Femur (tissue), 1 donor: ENCODE measurements around the gene L3HYPDH.

Experiments used
- DNase-seq: peaks from one replicate; pipeline ENCODE4 v3.0.0-alpha.2; 2017

The L3HYPDH gene

DNA sequence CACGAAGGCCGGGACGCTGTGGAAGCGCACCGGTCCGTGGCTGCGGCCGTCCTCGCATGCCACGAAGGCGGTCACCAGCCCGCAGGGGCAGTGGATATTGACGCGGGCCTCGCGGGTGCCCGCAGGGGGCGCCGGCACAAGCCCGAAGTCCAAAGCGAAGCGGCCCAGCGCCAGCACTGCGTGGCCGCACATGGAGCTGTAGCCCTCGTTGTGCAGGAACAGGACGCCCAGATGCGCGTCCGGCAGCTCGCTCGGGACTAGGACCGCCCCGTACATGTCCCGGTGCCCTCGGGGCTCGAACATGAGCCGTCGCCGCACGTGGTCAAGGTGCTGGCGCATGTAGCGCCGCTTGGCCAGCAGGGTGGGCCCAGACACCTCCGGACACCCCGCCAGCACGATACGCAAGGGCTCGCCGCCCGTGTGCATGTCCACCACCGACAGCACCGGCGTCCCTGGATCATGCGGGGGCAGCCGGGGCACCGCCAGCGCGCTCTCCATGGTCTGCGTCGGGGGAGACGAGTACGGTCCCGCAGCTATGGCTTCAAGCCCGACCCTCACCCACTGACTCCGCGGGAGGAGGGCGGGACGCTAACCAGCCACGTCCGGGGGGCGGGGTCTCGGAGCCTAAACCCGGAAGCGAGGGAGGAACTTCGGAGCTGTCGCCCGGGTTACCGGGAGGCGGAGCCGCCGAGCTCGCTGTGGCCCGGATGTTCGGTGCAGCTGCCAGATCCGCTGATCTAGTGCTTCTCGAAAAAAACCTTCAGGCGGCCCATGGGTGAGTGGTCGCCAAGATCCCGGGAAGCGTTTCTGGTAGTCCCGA lies at the start of gene L3HYPDH, which contains the start of gene JKAMP:
Gene L3HYPDH (minus strand): TSS at position 590 of the 820 bp plus-strand sequence. CDS start 92 bp downstream, at position 498.
Gene JKAMP (plus strand): TSS at position 699 of the 820 bp plus-strand sequence. CDS start 73 bp downstream, at position 772.
- peak; percentile 99 for DNase-seq

DNA sequence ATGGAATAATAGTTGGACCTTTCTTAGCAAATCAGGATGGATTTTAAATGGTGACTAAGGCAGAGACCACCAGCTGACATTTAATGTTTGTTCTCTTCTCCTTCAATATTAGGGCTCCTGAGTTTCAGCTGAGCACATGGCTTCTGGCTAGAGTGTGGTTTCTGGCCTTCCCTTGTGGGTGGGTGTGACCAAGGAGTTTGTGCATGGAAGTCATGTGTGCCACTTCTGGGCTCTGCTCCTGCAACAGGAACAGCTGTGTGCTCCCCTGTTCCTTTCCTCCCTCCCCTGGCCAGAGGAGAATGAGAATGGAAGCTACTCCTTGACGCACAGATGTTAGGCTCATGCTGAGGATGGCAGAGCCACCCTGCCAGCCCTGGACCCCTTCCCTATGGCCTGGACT lies 48.2 kb upstream of the L3HYPDH start:
- no peak for DNase-seq

DNA sequence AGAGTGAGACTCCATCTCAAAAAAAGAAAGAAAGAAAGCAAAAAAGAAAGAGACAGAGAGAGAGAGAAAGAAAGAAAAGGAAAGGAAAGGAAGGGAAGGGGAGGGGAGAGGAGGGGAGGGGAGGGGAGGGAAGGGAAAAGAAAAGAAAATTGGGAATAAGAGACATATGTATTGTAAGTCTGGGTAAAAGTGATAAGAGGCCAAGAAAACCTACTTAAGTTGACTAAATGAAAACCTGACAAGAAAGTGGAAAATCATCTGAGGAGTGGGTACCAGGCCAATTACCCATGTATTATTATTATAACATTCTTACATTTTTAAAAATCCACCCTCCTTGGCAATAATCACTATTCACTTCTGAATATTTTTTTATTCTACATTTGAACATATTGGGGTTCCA lies 46.1 kb upstream of the L3HYPDH start:
- DNase-seq, result no peak

DNA sequence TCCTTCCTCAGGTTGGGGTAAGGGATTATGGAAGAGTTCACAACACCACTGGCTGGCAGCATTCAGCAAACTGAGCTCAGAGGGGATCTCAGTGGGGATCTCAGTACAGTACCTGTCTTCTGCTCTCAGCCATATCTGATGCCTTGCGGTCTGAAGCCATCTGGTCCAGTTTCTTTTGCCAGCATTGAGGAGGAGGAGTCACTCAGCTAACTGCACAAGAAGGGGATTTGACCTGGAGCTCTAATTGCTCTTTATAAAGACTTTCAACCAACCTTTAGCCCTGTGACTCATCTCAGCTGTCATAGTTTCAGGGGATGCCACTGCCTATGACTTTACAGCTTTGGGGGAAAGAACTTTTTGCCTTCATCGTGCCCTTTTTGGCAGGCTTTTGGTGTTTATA lies 45.0 kb upstream of the L3HYPDH start:
- no peak for DNase-seq

DNA sequence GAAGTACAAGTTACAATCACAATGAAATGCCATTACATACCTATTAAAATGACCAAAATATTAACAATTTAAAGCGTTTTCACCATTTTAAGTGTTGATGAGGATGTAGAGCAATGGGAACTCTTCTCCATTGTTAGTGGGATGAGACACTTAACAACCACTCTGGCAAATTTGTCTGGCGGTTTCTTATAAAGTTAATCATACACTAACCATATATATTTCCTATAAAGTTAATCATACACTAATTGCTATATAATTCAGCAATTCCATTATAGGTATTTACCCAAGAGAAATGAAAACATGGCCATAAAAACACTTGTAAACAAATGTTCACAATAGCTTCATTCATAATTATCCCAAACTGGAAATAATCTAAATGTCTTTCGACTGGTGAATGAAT lies 36.0 kb upstream of the L3HYPDH start:
- no peak for DNase-seq

DNA sequence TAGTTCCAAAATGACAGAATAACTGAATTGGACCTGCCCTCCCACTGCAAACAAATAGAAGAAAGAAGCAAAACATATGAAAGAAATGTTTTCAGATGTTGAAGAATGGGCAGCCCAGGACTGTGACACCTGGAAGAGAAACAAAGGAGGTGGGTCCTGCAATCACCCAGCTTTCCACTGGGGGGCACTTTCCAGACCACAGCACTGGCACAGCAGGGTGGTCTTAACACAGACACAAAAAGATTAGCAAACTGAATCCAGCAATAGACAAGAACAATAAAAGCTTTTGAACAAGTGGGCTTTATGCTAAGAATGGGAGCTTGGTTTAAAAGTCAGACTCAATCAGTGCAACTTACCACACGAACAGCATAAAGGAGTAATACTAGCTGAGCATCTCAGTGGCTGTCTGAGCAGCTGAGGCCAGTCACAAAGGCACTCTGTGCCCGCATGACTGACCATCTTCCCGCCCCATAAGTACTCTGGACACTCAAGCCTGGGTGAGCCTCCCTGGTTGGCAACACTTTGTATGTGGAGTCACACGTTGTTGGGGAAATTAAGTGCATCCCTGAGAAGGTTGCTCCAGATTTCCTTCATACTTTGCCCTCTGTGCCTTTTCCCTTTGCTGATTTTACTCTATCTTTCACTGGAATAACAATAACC lies 27.8 kb upstream of the L3HYPDH start:
- no peak for DNase-seq

DNA sequence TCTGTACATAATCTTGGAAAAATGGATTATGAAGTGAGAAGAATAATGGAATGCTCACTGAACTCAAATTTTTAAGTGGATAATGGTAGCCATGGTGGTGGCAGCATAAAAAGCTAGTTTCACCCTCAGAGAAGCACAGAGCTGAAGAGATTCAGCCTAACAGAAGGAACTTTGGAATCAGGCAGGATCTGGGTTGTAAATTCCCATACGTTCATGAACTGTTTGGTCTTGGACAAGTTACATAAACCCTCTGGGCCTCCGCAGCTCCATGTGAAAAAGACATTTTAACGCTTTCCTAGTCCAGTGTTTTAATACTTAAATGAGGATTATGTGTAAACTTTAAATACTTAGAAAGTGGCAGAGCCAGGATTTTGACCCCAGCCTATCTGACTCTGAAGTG lies 26.8 kb upstream of the L3HYPDH start:
- no peak for DNase-seq

DNA sequence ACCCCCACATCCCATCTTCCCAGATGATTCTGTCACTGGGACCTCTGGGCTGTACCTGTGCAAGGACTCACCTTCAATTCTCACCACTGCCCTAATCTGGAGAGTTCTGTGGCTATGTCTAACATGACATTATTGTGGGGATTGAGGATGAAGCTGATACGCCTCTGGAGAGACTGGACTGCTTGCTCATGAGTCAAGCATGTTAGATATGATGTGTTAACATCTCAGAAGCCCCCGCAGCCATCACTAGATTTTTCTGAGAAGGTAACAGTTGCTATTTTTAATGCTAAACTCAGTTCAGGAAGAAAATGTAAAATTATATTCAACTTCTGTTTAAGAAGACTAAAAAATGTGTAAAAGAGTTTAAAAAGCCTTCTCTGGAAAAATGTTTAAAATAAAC lies 25.8 kb upstream of the L3HYPDH start:
- no peak for DNase-seq

DNA sequence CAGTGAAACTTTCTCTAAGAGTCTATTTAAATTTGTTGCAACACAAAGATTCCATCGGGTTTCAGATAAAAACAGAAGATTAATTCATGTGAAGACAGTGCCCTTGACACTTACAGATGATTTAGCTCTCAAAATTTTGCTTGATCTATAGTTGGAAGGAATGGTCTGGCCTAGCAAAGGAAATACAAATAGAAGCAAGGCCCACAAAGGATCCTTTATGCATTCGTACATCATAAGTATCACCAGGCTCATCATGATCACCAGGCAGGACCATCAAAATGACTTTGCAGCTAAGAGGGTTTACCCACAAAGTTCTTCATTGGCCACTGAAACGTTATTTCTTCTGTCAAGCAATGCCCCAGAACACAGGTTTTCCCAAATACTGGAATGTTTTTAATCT lies 24.9 kb upstream of the L3HYPDH start:
- no peak for DNase-seq

DNA sequence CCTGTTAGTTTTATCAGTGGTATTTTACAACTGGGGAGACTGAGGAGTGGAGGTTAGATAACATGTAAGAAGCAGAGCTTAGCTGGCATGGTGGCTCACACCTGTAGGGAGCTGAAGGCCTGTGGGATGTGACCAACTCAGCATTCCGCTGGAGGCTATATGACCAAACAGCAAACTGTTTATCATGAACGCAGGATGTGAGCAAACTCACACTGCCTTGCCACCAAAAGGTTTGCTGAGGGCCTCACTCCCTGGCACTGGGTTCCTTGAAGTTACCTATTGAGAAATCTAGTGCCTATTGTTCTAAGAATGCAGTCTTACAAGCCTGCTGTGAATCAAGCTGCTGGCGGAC lies 23.5 kb upstream of the L3HYPDH start:
- DNase-seq, result no peak

DNA sequence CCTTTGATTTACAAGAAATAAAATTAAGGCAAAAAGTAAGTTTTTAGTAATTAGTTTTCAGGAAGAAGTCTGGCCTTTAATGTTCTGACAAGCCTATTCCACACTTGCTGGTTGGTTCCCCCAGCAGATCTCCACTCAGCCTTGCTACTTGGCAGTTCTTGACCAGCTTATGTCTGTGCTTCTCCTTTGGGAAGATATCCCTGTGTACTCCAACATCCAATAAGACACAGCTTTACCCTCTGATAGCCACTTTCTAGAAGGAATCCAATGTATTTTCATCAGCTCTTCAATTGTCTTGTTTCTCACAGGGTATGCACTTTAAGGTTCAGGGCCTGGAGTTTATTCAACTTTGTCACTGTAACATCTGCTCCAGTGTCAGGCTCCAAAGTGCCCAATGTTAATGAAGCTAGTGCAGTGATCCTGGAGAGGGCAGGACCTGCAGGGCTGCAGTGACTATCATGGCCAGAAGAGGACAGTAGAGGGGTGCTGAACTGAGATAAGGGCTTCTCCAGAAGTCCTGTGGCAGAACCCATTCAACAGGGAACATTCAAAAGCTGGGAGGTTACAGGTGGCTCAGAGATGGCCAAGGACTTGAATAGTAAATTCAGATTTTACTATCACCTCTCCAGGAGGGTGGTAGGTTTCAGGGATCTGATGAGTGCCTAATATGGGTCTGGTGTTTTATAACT lies 23.0 kb upstream of the L3HYPDH start:
- DNase-seq, result peak; percentile 44

DNA sequence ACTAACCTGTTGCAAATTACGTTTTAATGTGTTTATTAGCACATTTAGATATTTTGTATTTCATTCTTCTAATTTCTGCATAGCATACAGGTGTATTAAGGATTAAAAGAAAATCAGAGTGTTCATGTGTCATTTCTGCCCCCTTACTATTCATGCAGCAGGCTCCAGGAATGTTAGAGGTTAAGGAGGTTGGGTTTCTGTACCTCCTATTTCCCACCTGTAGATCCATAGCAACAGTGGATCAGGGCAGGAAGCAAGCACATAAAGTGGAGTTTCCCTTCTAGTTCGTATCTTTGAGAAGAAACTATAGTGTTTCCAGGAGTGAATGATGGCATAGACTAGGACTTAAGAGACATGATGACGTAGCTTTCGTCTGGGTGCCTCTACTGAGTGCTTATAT lies 19.0 kb upstream of the L3HYPDH start:
- DNase-seq, result no peak

DNA sequence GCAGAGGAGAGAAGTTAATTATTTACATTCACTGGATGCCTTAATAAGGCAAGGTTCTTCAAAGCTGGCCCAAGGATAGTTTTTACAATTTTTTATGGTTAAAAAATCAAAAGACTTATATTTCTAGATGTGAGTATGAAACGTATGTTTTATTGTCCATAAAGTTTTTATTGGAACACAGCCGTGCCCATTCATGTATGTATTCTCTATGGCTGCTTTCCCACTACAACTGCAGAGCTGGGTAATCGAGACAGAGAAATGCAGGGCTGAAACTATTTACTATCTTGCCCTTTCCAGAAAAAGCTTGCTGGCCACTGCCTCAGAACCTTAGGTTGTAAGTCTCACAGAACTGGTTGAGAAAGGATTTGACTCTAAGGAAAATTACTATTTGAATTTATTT lies 16.5 kb upstream of the L3HYPDH start:
- no peak for DNase-seq

DNA sequence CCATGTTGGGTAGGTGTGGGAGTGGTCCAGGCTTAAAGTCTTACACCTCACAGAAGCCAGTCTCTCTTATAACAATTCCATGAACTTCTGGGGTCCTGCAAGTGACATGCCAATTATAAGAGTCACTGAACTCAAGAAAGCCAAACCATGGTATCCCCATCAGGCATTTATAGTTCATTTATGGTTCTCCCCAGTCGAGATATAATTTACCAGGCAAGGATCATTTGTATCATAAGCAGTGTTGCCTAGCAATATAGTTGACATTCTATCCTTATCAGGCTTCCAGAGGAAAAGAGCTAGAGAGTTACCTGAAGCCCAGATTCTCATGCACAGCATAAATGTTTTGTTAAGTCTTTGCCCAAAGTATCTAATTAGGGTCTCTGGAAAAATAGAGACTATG lies 8.2 kb upstream of the L3HYPDH start:
- no peak for DNase-seq

DNA sequence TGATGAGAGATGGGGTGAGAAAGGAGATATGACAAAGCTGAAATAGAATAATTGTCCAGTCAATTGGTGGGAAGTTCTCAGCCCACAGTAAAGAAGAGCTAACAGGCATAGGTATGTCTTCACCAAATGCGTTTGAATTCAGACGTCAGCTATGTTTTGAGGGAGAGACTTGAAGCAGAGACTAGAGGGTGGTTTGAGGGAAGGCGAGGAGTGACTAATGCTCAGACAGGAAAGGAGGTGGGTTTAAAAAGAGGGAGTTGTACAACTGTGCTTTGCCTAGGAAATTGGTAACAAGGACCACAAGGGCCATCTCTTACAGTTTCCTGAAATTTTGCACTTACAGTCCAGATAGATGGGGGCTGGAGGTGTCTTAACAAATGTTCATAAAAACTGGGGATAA lies 6.5 kb upstream of the L3HYPDH start:
- no peak for DNase-seq

DNA sequence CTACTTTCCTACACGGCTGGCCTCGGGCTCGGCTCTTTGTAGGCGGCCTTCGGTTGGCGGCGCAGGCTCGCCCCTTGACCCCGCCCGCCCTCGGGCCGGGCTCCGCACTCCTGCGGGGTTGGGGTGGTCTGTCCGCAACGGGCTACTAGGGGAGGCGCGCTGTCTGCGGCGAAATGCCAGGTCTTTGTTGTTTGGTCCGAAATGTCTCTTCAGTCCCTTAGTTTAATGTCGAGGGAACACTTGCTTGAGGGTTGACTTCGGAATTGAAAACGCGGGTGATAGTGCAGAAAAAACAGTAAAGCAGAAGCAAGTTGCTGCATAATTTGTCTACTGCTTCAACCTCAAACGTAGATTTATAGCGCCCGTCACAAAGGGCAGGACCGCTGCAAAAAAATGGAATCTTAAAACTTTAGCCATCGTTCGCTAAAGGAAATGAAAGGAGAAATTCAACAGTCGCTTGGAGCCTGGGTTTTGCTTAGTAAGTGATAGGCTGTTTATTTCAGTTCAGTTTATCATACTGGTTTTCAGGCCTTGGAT lies 499 bp upstream of the L3HYPDH start:
- DNase-seq, result no peak

DNA sequence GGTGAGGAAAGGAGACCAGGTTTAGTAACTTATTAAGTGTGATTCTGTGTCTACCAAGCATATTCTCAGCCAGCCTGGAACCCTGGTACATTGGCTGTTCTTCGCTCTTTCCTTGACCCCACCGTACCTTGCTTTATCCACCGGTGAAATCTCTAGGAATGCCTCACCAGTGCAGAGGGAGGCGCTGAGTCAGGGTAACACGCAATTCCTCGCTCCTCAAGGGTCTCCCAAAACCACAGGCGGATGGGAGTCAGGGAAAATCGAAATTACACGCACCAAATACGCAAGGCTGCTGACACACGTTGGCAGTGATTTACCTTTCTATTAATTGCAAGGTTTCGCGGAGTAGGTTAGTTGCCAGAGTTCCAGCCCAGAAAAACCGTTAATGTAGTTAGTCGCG lies 845 bp downstream of the L3HYPDH start:
- DNase-seq, result peak; percentile 36

DNA sequence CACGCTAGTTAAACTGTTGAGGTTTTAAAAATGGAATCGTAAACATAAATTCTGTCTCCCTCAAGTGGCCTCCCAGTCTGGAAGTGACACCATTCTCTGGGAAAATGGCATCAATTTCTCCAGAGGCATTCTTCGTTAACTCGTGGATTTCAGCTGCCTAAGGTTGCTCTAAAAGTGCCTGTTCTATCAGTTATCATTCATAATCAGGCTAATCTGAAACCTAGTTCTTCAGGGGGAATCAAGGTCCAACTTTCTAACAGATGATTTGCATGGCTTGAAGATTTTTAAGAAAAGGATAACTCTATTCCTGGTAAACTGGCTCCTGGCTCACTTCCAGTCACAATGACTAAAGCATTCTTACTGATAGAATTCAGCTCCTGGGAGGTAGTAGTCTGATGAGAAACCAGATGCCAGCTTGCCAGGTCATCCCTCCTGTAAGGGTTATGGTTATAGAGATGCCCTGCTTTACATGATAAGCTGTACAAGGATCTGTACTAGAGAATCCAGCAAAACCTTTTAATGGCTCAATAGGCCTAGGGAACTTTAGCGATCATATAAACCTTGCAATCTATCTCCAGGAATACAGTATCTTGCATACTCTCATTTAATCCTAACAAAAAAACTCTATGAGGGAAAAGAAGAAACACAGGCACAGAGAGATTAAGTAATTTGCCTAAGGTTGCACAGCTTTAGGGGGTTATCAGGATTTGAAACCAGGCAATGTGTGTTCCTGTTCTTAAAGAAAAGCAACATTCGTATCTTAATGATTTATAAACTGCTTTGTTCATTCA lies 1.5 kb downstream of the L3HYPDH start:
- no peak for DNase-seq

DNA sequence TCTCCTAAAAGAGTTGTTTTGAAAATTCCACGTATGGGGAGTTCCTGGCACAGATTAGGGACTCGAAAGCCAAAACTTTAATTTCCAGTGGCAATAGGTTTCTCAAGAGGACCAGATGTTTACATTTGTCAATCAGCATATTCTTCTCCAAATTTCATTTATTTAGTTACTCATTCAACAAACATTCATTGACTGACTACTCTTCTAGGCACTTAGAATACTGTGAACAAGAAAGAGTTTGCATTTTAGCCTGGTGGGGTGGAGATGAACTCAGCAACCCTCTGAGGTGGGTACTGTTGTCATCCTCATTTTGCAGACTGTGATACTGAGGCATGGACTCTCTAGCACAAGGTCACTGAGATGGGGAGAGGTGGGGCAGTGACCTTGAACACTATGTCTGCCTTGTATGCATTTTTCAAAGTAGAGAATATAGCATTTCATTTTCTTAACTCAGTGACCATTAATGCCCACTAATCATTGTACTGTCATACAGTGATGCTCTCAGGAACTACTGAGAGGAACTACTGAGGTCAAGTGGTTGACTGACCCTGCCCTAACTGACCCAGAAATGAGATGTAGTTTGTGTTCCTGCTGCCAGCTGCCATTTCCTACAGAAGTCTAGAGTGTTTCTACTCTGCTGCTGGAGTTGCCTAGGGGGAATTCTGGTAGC lies 2.2 kb downstream of the L3HYPDH start:
- DNase-seq, result no peak

DNA sequence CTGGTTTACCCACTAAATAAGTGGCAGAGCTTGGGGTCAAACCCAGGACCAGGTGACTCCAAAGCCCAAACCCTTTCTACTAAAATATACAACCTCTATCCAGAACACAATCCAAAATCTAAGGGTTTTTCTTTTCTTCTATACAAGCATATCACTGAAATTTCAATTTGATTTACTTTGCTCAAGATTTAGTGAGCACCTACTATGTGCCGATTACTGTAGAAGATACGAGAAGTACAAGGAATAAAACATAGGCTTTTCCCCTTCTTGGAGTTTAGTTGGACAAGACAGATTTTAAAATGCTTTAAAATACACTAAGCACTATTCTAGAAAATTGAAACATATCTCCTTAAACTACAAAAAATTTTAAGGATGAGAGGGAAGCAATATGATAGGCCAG lies 2.8 kb downstream of the L3HYPDH start:
- no peak for DNase-seq

DNA sequence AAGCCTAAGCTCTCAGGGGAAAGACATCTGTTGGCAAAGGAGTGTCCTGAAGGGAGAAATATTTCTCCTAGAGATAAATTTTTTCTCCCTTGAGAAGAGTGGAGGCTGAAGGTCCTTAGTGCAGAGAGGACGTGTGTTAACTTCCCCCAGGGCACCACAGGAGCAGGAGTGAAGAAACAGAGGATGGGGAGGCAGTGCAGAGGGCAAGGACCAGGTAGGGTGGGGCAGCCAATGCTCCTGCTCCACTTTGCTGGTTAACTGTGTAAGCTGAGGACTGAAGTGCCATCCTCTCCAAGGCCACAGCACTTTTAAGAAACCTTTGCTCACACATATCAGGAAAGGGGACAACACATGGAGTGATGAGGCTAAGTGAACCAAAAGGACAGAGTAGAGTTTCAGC lies 4.0 kb downstream of the L3HYPDH start:
- DNase-seq, result no peak

DNA sequence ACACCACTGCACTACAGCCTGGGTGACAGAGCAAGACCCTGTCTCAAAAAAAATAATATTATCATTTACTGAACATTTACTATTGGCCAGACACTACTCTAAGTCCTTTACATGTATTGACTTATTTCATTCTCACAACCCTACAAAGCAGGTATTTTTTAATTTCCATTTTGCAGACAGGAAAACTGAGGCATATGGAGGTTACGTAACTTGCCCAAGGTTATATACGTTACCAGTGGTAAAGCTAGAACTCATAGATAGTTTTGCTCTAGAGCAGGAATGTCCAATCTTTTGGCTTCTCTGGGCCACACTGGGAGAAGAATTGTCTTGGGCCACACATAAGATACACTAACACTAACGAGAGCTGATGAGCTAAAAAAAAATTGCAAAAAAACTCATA lies 5.7 kb downstream of the L3HYPDH start:
- DNase-seq, result no peak
